ENCODE measurements around the gene TMOD3. TPM values are rescaled to one million over a fixed set of nuclear protein-coding genes. Genes with fewer than 3 reads are reported as not detected.

TMOD3 gene
- total RNA-seq, 6 experiments from 2014 or later, result 56.4 to 68.8 (median 59.9) TPM

GRCh38 chr15:51856714-51857380 lies 27.4 kb downstream of the TMOD3 start:
- no peaks in the 10 kb centered on the region for H3K9me3 Mint-ChIP-seq
- no peak overlapping the region for H3K4me3 Mint-ChIP-seq
- peaks cover 28% of the 10 kb centered on the region for H3K36me3 Mint-ChIP-seq (ENCODE audit: low read depth)
- no peak for TF ChIP-seq CTCF (IDR thresholded peaks at IDR 0.05)
- no peak overlapping the region for H3K27ac Mint-ChIP-seq
- no peaks in the 10 kb centered on the region for H3K27me3 Mint-ChIP-seq (ENCODE audit: insufficient read depth)
- DNase-seq, result no peak
- peaks cover 66% of the 10 kb centered on the region for H3K4me1 Mint-ChIP-seq (ENCODE audit: low read depth)

- DNase-seq, result no peak
- Mint-ChIP-seq H3K9me3 (no peaks in the 10 kb centered on the region), H3K27ac (no peak overlapping the region), H3K36me3 (ENCODE audit: low read depth) (peaks cover 58% of the 10 kb centered on the region), H3K4me3 (no peak overlapping the region), H3K27me3 (ENCODE audit: insufficient read depth) (peaks cover 1% of the 10 kb centered on the region; the same call in 1 of the 2 replicates), H3K4me1 (ENCODE audit: low read depth) (peaks cover 69% of the 10 kb centered on the region)
- no peak for TF ChIP-seq CTCF (IDR thresholded peaks at IDR 0.05)
Observed at GRCh38 chr15:51861557-51862359, 32.3 kb downstream of the TMOD3 start.

GRCh38 chr15:51863131-51863530 lies 33.7 kb downstream of the TMOD3 start:
- peaks cover 70% of the 10 kb centered on the region for H3K36me3 Mint-ChIP-seq (ENCODE audit: low read depth)

GRCh38 chr15:51864408-51865056 lies 35.1 kb downstream of the TMOD3 start:
- peak overlapping the region; percentile 82 for H3K27ac Mint-ChIP-seq
- peaks cover 1% of the 10 kb centered on the region; the same call in 1 of the 2 replicates for H3K27me3 Mint-ChIP-seq (ENCODE audit: insufficient read depth)
- peaks cover 90% of the 10 kb centered on the region for H3K4me1 Mint-ChIP-seq (ENCODE audit: low read depth)
- peak overlapping the region; percentile 11; the same call in 1 of the 2 replicates for H3K4me3 Mint-ChIP-seq
- no peak for TF ChIP-seq CTCF (IDR thresholded peaks at IDR 0.05)
- H3K9me3 Mint-ChIP-seq, result no peaks in the 10 kb centered on the region
- DNase-seq, result peak; percentile 40
- peaks cover 60% of the 10 kb centered on the region for H3K36me3 Mint-ChIP-seq (ENCODE audit: low read depth)

More at GRCh38 chr15:51863131-51863530, 33.7 kb downstream of the TMOD3 start:
- DNase-seq, result no peak
- Mint-ChIP-seq H3K4me3 (no peak overlapping the region), H3K4me1 (ENCODE audit: low read depth) (peaks cover 76% of the 10 kb centered on the region), H3K27ac (peak overlapping the region; percentile 52), H3K9me3 (no peaks in the 10 kb centered on the region), H3K27me3 (ENCODE audit: insufficient read depth) (peaks cover 1% of the 10 kb centered on the region; the same call in 1 of the 2 replicates)
- TF ChIP-seq CTCF (IDR thresholded peaks at IDR 0.05), result no peak

GRCh38 chr15:51865317-51865716 lies 35.9 kb downstream of the TMOD3 start:
- H3K4me3 Mint-ChIP-seq, result no peak overlapping the region
- H3K4me1 Mint-ChIP-seq (ENCODE audit: low read depth), result peaks cover 88% of the 10 kb centered on the region
- no peak for TF ChIP-seq CTCF (IDR thresholded peaks at IDR 0.05)
- H3K36me3 Mint-ChIP-seq (ENCODE audit: low read depth), result peaks cover 53% of the 10 kb centered on the region
- peaks cover 1% of the 10 kb centered on the region; the same call in 1 of the 2 replicates for H3K27me3 Mint-ChIP-seq (ENCODE audit: insufficient read depth)
- H3K27ac Mint-ChIP-seq, result peak overlapping the region; percentile 82; the same call in 1 of the 2 replicates
- DNase-seq, result no peak
- no peaks in the 10 kb centered on the region for H3K9me3 Mint-ChIP-seq
